A549 treated with AZD9567 at 1 μM for 4 hours (cell line): Measurements from ENCODE around the gene RSBN1. TPM values are rescaled to one million over a fixed set of nuclear protein-coding genes. Genes with fewer than 3 reads are reported as not detected.

Experiments
- total RNA-seq: library from RNA; stranded (reverse); fragments of 200-300 nt; extraction: Qiagen RNA extraction; gene quantifications from 5 replicates; pipeline ENCODE4 v1.2.3, GENCODE V29; 2022; ENCODE audit not compliant: insufficient read depth

The RSBN1 gene
- 3.8 to 4.1 TPM (median 3.8 TPM) in 5 replicates for total RNA-seq

GRCh38 chr1:113811888-113812660, at the start of gene RSBN1:
Gene RSBN1 (minus strand): TSS chr1:113812476. CDS start chr1:113812412, 64 bp downstream.

GRCh38 chr1:113759333-113760101, 52.8 kb downstream of the RSBN1 start, which contains the start of gene PHTF1:
Gene PHTF1 (minus strand): TSS chr1:113759486. CDS start chr1:113758703, 783 bp downstream.

Other genes with a start within 250 kb of the RSBN1 start
- gene PHTF1, start 53.0 kb downstream of the RSBN1 start, total RNA-seq = 11.8 to 14.9 TPM (median 13.0 TPM) in 5 replicates
- gene PTPN22, start 59.2 kb upstream of the RSBN1 start, total RNA-seq = not detected in 5 replicates
- 0.34 to 0.55 TPM (median 0.47 TPM) in 4 of 5 replicates, not detected in the other for gene BCL2L15, start 75.1 kb upstream of the RSBN1 start, total RNA-seq
- 7.6 to 18.4 TPM (median 8.9 TPM) in 5 replicates for gene AP4B1, start 92.3 kb upstream of the RSBN1 start, total RNA-seq
- gene DCLRE1B, start 92.8 kb upstream of the RSBN1 start, total RNA-seq = 8.4 to 10.0 TPM (median 9.6 TPM) in 5 replicates
- 13.9 to 19.0 TPM (median 16.0 TPM) in 5 replicates for gene HIPK1, start 116.8 kb upstream of the RSBN1 start, total RNA-seq
- gene OLFML3, start 167.0 kb upstream of the RSBN1 start, total RNA-seq = 1.5 to 4.3 TPM (median 3.8 TPM) in 5 replicates